IMR-90 (cell line): ENCODE data around the gene MCF2L. TPM values are rescaled to one million over a fixed set of nuclear protein-coding genes. Genes with fewer than 3 reads are reported as not detected.

Experiments used
- ATAC-seq: fragments of 200-7000 bp; cut with Tn5 transposase; 2 replicates; pipeline ENCODE4 v1.9.1; 2020; ENCODE audit warnings: low read depth, mild to moderate bottlenecking, moderate library complexity
- BruUV-seq: library from RNA; stranded (reverse); fragments of 400-500 nt; replicated peaks from 2 replicates; lab custom pipeline; 2021; lab: Mats Ljungman, UMichigan
- CTCF ChIA-PET: fragments of 300-600 bp; formaldehyde crosslinking; extraction: SDS; loops from one replicate; lab custom pipeline; 2021; ENCODE audit warnings: antibody characterized with exemption; lab: Yijun Ruan, JAX
- POLR2A ChIA-PET: fragments of 300-600 bp; sonication (Branson Sonifier 250); formaldehyde crosslinking; loops from one replicate; lab custom pipeline; 2022; ENCODE audit warnings: antibody characterized with exemption; ENCODE audit not compliant: unreplicated experiment; lab: Charles Lee
- DNase-seq: peaks from one replicate; pipeline ENCODE4 v3.0.0; 2013
- H2AFZ ChIP-seq: replicated peaks from 2 replicates; pipeline ENCODE3; 2013; ENCODE audit warnings: low read length, mild to moderate bottlenecking; ENCODE audit not compliant: poor library complexity
- H2AK5ac ChIP-seq: 2 replicates; pipeline ENCODE4 v1.6.1; 2013; ENCODE audit warnings: low read depth, low read length, inconsistent platforms
- H2AK9ac ChIP-seq: replicated peaks from 2 replicates; pipeline ENCODE3; 2013; ENCODE audit warnings: mild to moderate bottlenecking, low read depth, low read length, moderate library complexity; ENCODE audit not compliant: poor library complexity
- H2BK120ac ChIP-seq: 2 replicates; pipeline ENCODE4 v1.6.1; 2013; ENCODE audit warnings: low read depth, low read length, inconsistent platforms
- H2BK15ac ChIP-seq: 3 replicates; pipeline ENCODE4 v1.6.1; 2013; ENCODE audit warnings: low read depth, low read length, inconsistent platforms
- H2BK20ac ChIP-seq: 2 replicates; pipeline ENCODE4 v1.6.1; 2013; ENCODE audit warnings: low read depth, mild to moderate bottlenecking, inconsistent platforms, low read length, moderate library complexity
- H2BK5ac ChIP-seq: 2 replicates; pipeline ENCODE4 v1.6.1; 2013; ENCODE audit warnings: mild to moderate bottlenecking, low read depth, low read length, inconsistent platforms; ENCODE audit not compliant: poor library complexity, severe bottlenecking
- H3K14ac ChIP-seq: replicated peaks from 2 replicates; pipeline ENCODE4 v1.6.1; 2013; ENCODE audit warnings: low read depth, low read length, inconsistent platforms
- H3K18ac ChIP-seq: 2 replicates; pipeline ENCODE4 v1.6.1; 2013; ENCODE audit warnings: low read depth, low read length, control low read depth
- H3K23ac ChIP-seq: 2 replicates; pipeline ENCODE4 v1.6.1; 2013; ENCODE audit warnings: low read depth, low read length, inconsistent platforms
- H3K27ac ChIP-seq: 2 replicates; pipeline ENCODE4 v1.5.1; 2013; ENCODE audit warnings: mild to moderate bottlenecking, control low read depth, low read length; ENCODE audit not compliant: insufficient read depth
- H3K27me3 ChIP-seq: 2 replicates; pipeline ENCODE4 v1.6.1; 2013; ENCODE audit warnings: low read length; ENCODE audit not compliant: control insufficient read depth, insufficient read depth
- H3K36me3 ChIP-seq: 2 replicates; pipeline ENCODE4 v1.6.1; 2013; ENCODE audit warnings: low read length, mixed read lengths; ENCODE audit not compliant: control insufficient read depth, insufficient read depth
- H3K4ac ChIP-seq: 2 replicates; pipeline ENCODE4 v1.6.1; 2013; ENCODE audit warnings: low read depth, low read length, inconsistent platforms
- H3K4me1 ChIP-seq: 2 replicates; pipeline ENCODE4 v1.6.1; 2013; ENCODE audit warnings: low read length, mixed read lengths; ENCODE audit not compliant: control insufficient read depth, insufficient read depth
- H3K4me2 ChIP-seq: 2 replicates; pipeline ENCODE4 v1.6.1; 2013; ENCODE audit warnings: low read depth, mild to moderate bottlenecking, control low read depth, low read length, moderate library complexity
- H3K4me3 ChIP-seq: 2 replicates; pipeline ENCODE4 v1.5.1; 2013; ENCODE audit warnings: low read depth, mild to moderate bottlenecking, control low read depth, low read length, moderate library complexity; ENCODE audit not compliant: insufficient read depth
- H3K56ac ChIP-seq: 2 replicates; pipeline ENCODE4 v1.6.1; 2013; ENCODE audit warnings: low read length, inconsistent platforms; ENCODE audit not compliant: insufficient read depth; ENCODE audit errors: extremely low read depth
- H3K79me1 ChIP-seq, 2 experiments: 2 replicates each; pipeline ENCODE4 v1.6.1; 2013; ENCODE audit warnings: low read length in 2 of 2, inconsistent platforms in 1 of 2, low read depth in 1 of 2
- H3K9ac ChIP-seq: 2 replicates; pipeline ENCODE4 v1.6.1; 2013; ENCODE audit warnings: low read depth, low read length, control low read depth
- H3K9me1 ChIP-seq: 2 replicates; pipeline ENCODE4 v1.6.1; 2013; ENCODE audit warnings: low read length, inconsistent platforms; ENCODE audit not compliant: insufficient read depth
- H3K9me3 ChIP-seq: 2 replicates; pipeline ENCODE4 v1.6.1; 2013; ENCODE audit warnings: low read length; ENCODE audit not compliant: control insufficient read depth, insufficient read depth
- H4K20me1 ChIP-seq: 2 replicates; pipeline ENCODE4 v1.6.1; 2013; ENCODE audit warnings: low read length, inconsistent platforms; ENCODE audit not compliant: insufficient read depth
- H4K5ac ChIP-seq: 2 replicates; pipeline ENCODE4 v1.6.1; 2013; ENCODE audit warnings: mild to moderate bottlenecking, low read depth, low read length, control low read depth
- H4K8ac ChIP-seq, 2 experiments: 2 replicates each; pipeline ENCODE4 v1.6.1; 2013; ENCODE audit warnings: low read depth in 2 of 2, low read length in 2 of 2, control low read depth in 1 of 2, inconsistent platforms in 1 of 2
- H4K91ac ChIP-seq: 2 replicates; pipeline ENCODE4 v1.6.1; 2013; ENCODE audit warnings: low read depth, low read length, inconsistent platforms; ENCODE audit not compliant: insufficient read depth
- CEBPB ChIP-seq: IDR thresholded peaks from 2 replicates; pipeline ENCODE4 v1.6.1; 2012; ENCODE audit warnings: low read depth, low read length, improper control_type of control experiment
- MAFK ChIP-seq: IDR thresholded peaks from 2 replicates; pipeline ENCODE4 v1.6.1; 2012; ENCODE audit warnings: low read depth, low read length, improper control_type of control experiment
- WGBS, 2 experiments: methylation state at CpG; one replicate each; pipeline versions ENCODE4 v1.1.5 to v1.1.7; 2013; ENCODE audit warnings: missing lambda C conversion rate in 2 of 2; ENCODE audit not compliant: insufficient read length in 1 of 2; ENCODE audit errors: extremely low coverage in 2 of 2; 5-methylcytosine and 5-hydroxymethylcytosine counted together
- dilution Hi-C: fragments of 300-500 bp; cut with HindIII; formaldehyde crosslinking; loops from one replicate; pipeline ENCODE4 v1.14.3; 2018; ENCODE audit warnings: low sequenced_read_pairs; ENCODE audit not compliant: unreplicated experiment
- in situ Hi-C: fragments of 300-500 bp; cut with MboI; formaldehyde crosslinking; loops from 3 replicates; pipeline ENCODE4 v1.14.3; 2019; ENCODE audit warnings: low sequenced_read_pairs, inconsistent platforms, mixed read lengths
- intact Hi-C: fragments of 100-400 bp; cut with micrococcal nuclease; formaldehyde crosslinking; loops from 2 replicates; pipeline ENCODE4 v1.10.0; 2022
- polyA plus RNA-seq, 3 experiments: library from polyadenylated mRNA; depleted of rRNA; stranded (reverse); fragments of >200 nt; gene quantifications; 2 replicates each; pipeline ENCODE4 v1.2.3, GENCODE V29; 2012; ENCODE audit warnings: low replicate concordance in 1 of 3
- total RNA-seq: library from RNA; depleted of rRNA; stranded (reverse); fragments of >200 nt; gene quantifications from 2 replicates; pipeline ENCODE4 v1.2.3, GENCODE V29; 2012

Gene MCF2L
- total and polyA plus RNA-seq, 2 of the 4 experiments (the other 2 are of a cell fraction): 0.18 TPM; not detected in 1

DNA sequence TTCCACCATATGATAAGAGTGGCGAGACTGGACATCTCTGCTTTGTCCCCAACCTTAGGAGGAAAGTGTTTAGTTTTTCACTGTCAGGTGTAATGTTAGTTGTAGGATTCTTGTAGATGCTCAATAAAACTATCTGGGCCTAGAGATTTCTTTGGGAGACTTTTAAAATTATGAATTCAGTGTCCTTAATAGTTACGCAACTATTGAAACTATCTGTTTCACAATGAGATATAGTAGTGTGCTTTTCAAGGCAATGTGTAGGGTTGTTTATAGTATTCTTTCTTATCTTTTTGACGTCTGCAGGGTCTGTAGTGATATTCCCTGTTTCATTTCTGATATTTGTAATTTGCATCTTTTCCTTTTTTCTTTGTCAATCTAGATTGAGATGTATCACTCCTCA is 103.4 kb downstream of the MCF2L start:
- Histone ChIP-seq H4K8ac (no peak overlapping the region), H3K9me3 (no peaks in the 10 kb centered on the region), H4K91ac (no peak overlapping the region), H2BK20ac (no peak overlapping the region), H3K4me3 (no peak overlapping the region), H3K9me1 (no peaks in the 10 kb centered on the region), H3K4ac (no peak overlapping the region), H2BK5ac (no peak overlapping the region), H2BK15ac (no peak overlapping the region), H3K36me3 (no peaks in the 10 kb centered on the region), H3K27me3 (peaks cover 22% of the 10 kb centered on the region), H4K20me1 (no peaks in the 10 kb centered on the region), H3K79me1 (no peaks in the 10 kb centered on the region), H3K9ac (no peak overlapping the region), H3K14ac (no peak overlapping the region), H2AFZ (no peak overlapping the region), H3K4me1 (no peaks in the 10 kb centered on the region), H2AK9ac (no peak overlapping the region), H4K5ac (no peak overlapping the region), H3K56ac (no peak overlapping the region), H3K18ac (no peak overlapping the region), H3K27ac (no peak overlapping the region), H2BK120ac (no peak overlapping the region), H2AK5ac (no peak overlapping the region), H3K4me2 (no peak overlapping the region), H3K23ac (no peak overlapping the region)
- CTCF ChIA-PET: interaction anchor here (0.6 kb wide), 1 partner anchor 146 kb away, joined by 3 read pairs; no protein-coding TSS in a partner anchor
- DNase-seq (no peak), ATAC-seq (no peak)
- in situ Hi-C loops: no loop called here
- dilution Hi-C loops: no loop called here
- no CpG with 5 or more reads among the region's 3 CpGs for WGBS, 2 experiments
- no TSS peak for BruUV-seq
- intact Hi-C loops: no loop called here
- TF ChIP-seq MAFK (no peak), CEBPB (peak; percentile 80)
- POLR2A ChIA-PET: interaction anchor here (0.5 kb wide), 1 partner anchor 162 kb away, joined by 3 read pairs; no protein-coding TSS in a partner anchor
